H9 (cell line): ENCODE measurements around the gene FAM13B. TPM values are rescaled to one million over a fixed set of nuclear protein-coding genes. Genes with fewer than 3 reads are reported as not detected.

ENCODE experiments used
- DNase-seq: peaks from one replicate; pipeline ENCODE4 v3.0.0-alpha.2; 2017
- H2AFZ ChIP-seq: one replicate; pipeline ENCODE4 v1.6.1; 2013; ENCODE audit warnings: mild to moderate bottlenecking, low read length, control low read depth, moderate library complexity
- H2AK5ac ChIP-seq: 2 replicates; pipeline ENCODE4 v1.6.1; 2013; ENCODE audit warnings: low read length, control low read depth, mixed read lengths; ENCODE audit not compliant: insufficient read length
- H2BK120ac ChIP-seq: one replicate; pipeline ENCODE4 v1.6.1; 2013; ENCODE audit warnings: low read depth, mild to moderate bottlenecking, low read length, control low read depth, inconsistent platforms; ENCODE audit not compliant: poor library complexity, severe bottlenecking
- H2BK12ac ChIP-seq: 2 replicates; pipeline ENCODE4 v1.6.1; 2013; ENCODE audit warnings: low read length, control low read depth, mixed read lengths, low read depth; ENCODE audit not compliant: insufficient read length
- H2BK15ac ChIP-seq: 2 replicates; pipeline ENCODE4 v1.6.1; 2013; ENCODE audit warnings: low read depth, low read length, control low read depth
- H2BK20ac ChIP-seq: one replicate; pipeline ENCODE4 v1.6.1; 2013; ENCODE audit warnings: low read depth, mild to moderate bottlenecking, low read length, control low read depth, inconsistent platforms; ENCODE audit not compliant: poor library complexity, severe bottlenecking
- H2BK5ac ChIP-seq: 2 replicates; pipeline ENCODE4 v1.6.1; 2013; ENCODE audit warnings: low read length, control low read depth, mixed read lengths; ENCODE audit not compliant: insufficient read length
- H3K14ac ChIP-seq: 2 replicates; pipeline ENCODE4 v1.6.1; 2013; ENCODE audit warnings: low read length, control low read depth; ENCODE audit not compliant: insufficient read depth
- H3K18ac ChIP-seq: 2 replicates; pipeline ENCODE4 v1.6.1; 2013; ENCODE audit warnings: low read depth, mild to moderate bottlenecking, mixed read lengths, low read length, control low read depth; ENCODE audit not compliant: insufficient read length
- H3K23ac ChIP-seq: 2 replicates; pipeline ENCODE4 v1.6.1; 2013; ENCODE audit warnings: low read length, control low read depth, mixed read lengths, low read depth; ENCODE audit not compliant: insufficient read length
- H3K23me2 ChIP-seq: 2 replicates; pipeline ENCODE4 v1.6.1; 2013; ENCODE audit warnings: low read depth, mild to moderate bottlenecking, mixed read lengths, low read length, control low read depth; ENCODE audit not compliant: insufficient read length, poor library complexity, severe bottlenecking
- H3K27ac ChIP-seq: 2 replicates; pipeline ENCODE4 v1.5.1; 2013; ENCODE audit warnings: low read length, control low read depth, mixed read lengths, low read depth; ENCODE audit not compliant: insufficient read length
- H3K27me3 ChIP-seq: 2 replicates; pipeline ENCODE4 v1.6.1; 2013; ENCODE audit warnings: low read length, control low read depth, inconsistent platforms; ENCODE audit not compliant: insufficient read depth
- H3K4ac ChIP-seq: 2 replicates; pipeline ENCODE4 v1.6.1; 2013; ENCODE audit warnings: low read depth, mild to moderate bottlenecking, control low read depth, inconsistent platforms, low read length, moderate library complexity
- H3K4me1 ChIP-seq: 2 replicates; pipeline ENCODE4 v1.6.1; 2013; ENCODE audit warnings: low read length, control low read depth, inconsistent platforms; ENCODE audit not compliant: insufficient read depth
- H3K4me2 ChIP-seq: 2 replicates; pipeline ENCODE4 v1.6.1; 2013; ENCODE audit warnings: low read length, control low read depth, mixed read lengths; ENCODE audit not compliant: insufficient read length, insufficient read depth
- H3K56ac ChIP-seq: 2 replicates; pipeline ENCODE4 v1.6.1; 2013; ENCODE audit warnings: low read depth, mild to moderate bottlenecking, mixed read lengths, low read length, control low read depth; ENCODE audit not compliant: insufficient read length
- H3K79me1 ChIP-seq: 2 replicates; pipeline ENCODE4 v1.6.1; 2013; ENCODE audit warnings: low read depth, mild to moderate bottlenecking, moderate library complexity, low read length, control low read depth, inconsistent platforms; ENCODE audit not compliant: insufficient read depth, poor library complexity, severe bottlenecking
- H3K79me2 ChIP-seq: 2 replicates; pipeline ENCODE4 v1.6.1; 2013; ENCODE audit warnings: low read length, control low read depth, inconsistent platforms; ENCODE audit not compliant: insufficient read depth
- H3K9ac ChIP-seq: 2 replicates; pipeline ENCODE4 v1.6.1; 2013; ENCODE audit warnings: low read length, control low read depth, mixed read lengths; ENCODE audit not compliant: insufficient read length; ENCODE audit errors: extremely low read depth
- H3K9me3 ChIP-seq: one replicate; pipeline ENCODE4 v1.6.1; 2013; ENCODE audit warnings: low read depth, low read length, inconsistent platforms; ENCODE audit not compliant: control insufficient read depth
- H3T11ph ChIP-seq: one replicate; pipeline ENCODE4 v1.6.1; 2013; ENCODE audit warnings: mild to moderate bottlenecking, low read length, control low read depth, inconsistent platforms
- H4K20me1 ChIP-seq: one replicate; pipeline ENCODE4 v1.6.1; 2013; ENCODE audit not compliant: control insufficient read depth, insufficient read length, insufficient read depth
- H4K5ac ChIP-seq: 2 replicates; pipeline ENCODE4 v1.6.1; 2013; ENCODE audit warnings: low read depth, mild to moderate bottlenecking, mixed read lengths, low read length, control low read depth; ENCODE audit not compliant: insufficient read length
- H4K8ac ChIP-seq: replicated peaks from 2 replicates; pipeline ENCODE4 v1.6.1; 2013; ENCODE audit warnings: low read length, control low read depth, mixed read lengths, low read depth; ENCODE audit not compliant: insufficient read length
- H4K91ac ChIP-seq: 2 replicates; pipeline ENCODE4 v1.6.1; 2013; ENCODE audit warnings: low read depth, mild to moderate bottlenecking, moderate library complexity, mixed read lengths, low read length, control low read depth; ENCODE audit not compliant: insufficient read length
- H3K27ac Mint-ChIP-seq, 3 experiments: 2 replicates in 2 of 3; 3 replicates in 1 of 3; pipeline ENCODE4 v1.8.0; 2020 to 2021; ENCODE audit warnings: mixed read lengths in 3 of 3, mild to moderate bottlenecking in 1 of 3, moderate library complexity in 1 of 3
- H3K27me3 Mint-ChIP-seq: 2 replicates; pipeline ENCODE4 v1.8.0; 2021; ENCODE audit warnings: low read depth, mild to moderate bottlenecking, moderate library complexity, mixed read lengths
- H3K36me3 Mint-ChIP-seq, 3 experiments: 2 replicates in 2 of 3; 3 replicates in 1 of 3; pipeline ENCODE4 v1.8.0; 2020 to 2021; ENCODE audit warnings: low read depth in 3 of 3, mixed read lengths in 3 of 3; ENCODE audit not compliant: insufficient read depth in 1 of 3
- H3K4me1 Mint-ChIP-seq, 2 experiments: 2 replicates each; pipeline ENCODE4 v1.8.0; 2020; ENCODE audit warnings: mixed read lengths in 2 of 2
- H3K4me3 Mint-ChIP-seq, 2 experiments: 2 replicates in 1 of 2; 3 replicates in 1 of 2; pipeline ENCODE4 v1.8.0; 2020 to 2021; ENCODE audit warnings: mild to moderate bottlenecking in 2 of 2, mixed read lengths in 2 of 2, moderate library complexity in 1 of 2
- H3K9me3 Mint-ChIP-seq, 2 experiments: 2 replicates in 1 of 2; 3 replicates in 1 of 2; pipeline ENCODE4 v1.8.0; 2020; ENCODE audit warnings: mild to moderate bottlenecking in 2 of 2, mixed read lengths in 2 of 2, moderate library complexity in 1 of 2
- CTCF ChIP-seq: fragments of 200-600 bp; sonication (generic); conservative IDR thresholded peaks from 3 replicates; pipeline ENCODE4 v1.8.0; 2021; ENCODE audit warnings: antibody characterized with exemption, mild to moderate bottlenecking
- total RNA-seq: library from RNA; stranded (reverse); gene quantifications from 2 replicates; pipeline ENCODE4 v1.2.1, GENCODE V29; 2021

The FAM13B gene
- total RNA-seq, 1 experiment from 2014 or later, result 23.0 TPM

- no peak overlapping the region for H3T11ph ChIP-seq
- no peak overlapping the region for H3K9ac ChIP-seq
- H2AFZ ChIP-seq, result no peak overlapping the region
- H3K23ac ChIP-seq, result no peak overlapping the region
- no peak overlapping the region for H2BK5ac ChIP-seq
- no peak overlapping the region for H4K5ac ChIP-seq
- no peaks in the 10 kb centered on the region for H3K23me2 ChIP-seq
- H3K14ac ChIP-seq, result no peak overlapping the region
- H3K4me1 ChIP-seq, result no peaks in the 10 kb centered on the region; the same call in 1 of the 2 replicates
- Mint-ChIP-seq H3K36me3 (peaks cover 36 to 76% (median 60%) of the 10 kb centered on the region in 3 experiments), H3K27ac (no peak overlapping the region), H3K4me1 (peaks cover 2% of the 10 kb centered on the region in 2 experiments; a peak in 1 of 4 replicates), H3K27me3 (no peaks in the 10 kb centered on the region), H3K9me3 (no peaks in the 10 kb centered on the region), H3K4me3 (no peak overlapping the region)
- H3K79me2 ChIP-seq, result no peaks in the 10 kb centered on the region
- H2AK5ac ChIP-seq, result no peak overlapping the region
- H2BK15ac ChIP-seq, result no peak overlapping the region
- no peak overlapping the region for H2BK20ac ChIP-seq
- H3K56ac ChIP-seq, result no peak overlapping the region
- DNase-seq, result no peak
- TF ChIP-seq CTCF, result no peak
- no peaks in the 10 kb centered on the region for H3K27me3 ChIP-seq
- no peak overlapping the region for H3K18ac ChIP-seq
- H3K4me2 ChIP-seq, result no peak overlapping the region
- no peak overlapping the region for H3K4ac ChIP-seq
- no peaks in the 10 kb centered on the region for H3K9me3 ChIP-seq
- no peak overlapping the region for H4K8ac ChIP-seq
- H4K20me1 ChIP-seq, result no peaks in the 10 kb centered on the region
- no peak overlapping the region for H2BK120ac ChIP-seq
- no peak overlapping the region for H3K27ac ChIP-seq
- H4K91ac ChIP-seq, result no peak overlapping the region
- H3K79me1 ChIP-seq, result peaks cover 3% of the 10 kb centered on the region
- no peak overlapping the region for H2BK12ac ChIP-seq
Observed at GRCh38 chr5:138011991-138012390, 20.9 kb downstream of the FAM13B start.
